Stimulated activated CD8-positive, alpha-beta memory T cell treated with anti-CD3 and anti-CD28 coated beads, Interleukin-2, amount 100 ng/mL, for 1 hour (primary cell): ENCODE data around the gene TFR2.

Source experiments
- DNase-seq, 2 donors: peaks; one replicate each; pipeline ENCODE4 v3.0.0-alpha.2; 2020; ENCODE audit warnings: low read depth in 2 of 2

Gene TFR2

GRCh38 chr7:100586266-100587025 lies 54.9 kb downstream of the TFR2 start, which contains the start of gene FBXO24:
Gene FBXO24, plus strand, starts transcription at chr7:100586328. Its CDS starts 298 bp downstream, at chr7:100586626.
- peak; percentile 98 for DNase-seq

DNA sequence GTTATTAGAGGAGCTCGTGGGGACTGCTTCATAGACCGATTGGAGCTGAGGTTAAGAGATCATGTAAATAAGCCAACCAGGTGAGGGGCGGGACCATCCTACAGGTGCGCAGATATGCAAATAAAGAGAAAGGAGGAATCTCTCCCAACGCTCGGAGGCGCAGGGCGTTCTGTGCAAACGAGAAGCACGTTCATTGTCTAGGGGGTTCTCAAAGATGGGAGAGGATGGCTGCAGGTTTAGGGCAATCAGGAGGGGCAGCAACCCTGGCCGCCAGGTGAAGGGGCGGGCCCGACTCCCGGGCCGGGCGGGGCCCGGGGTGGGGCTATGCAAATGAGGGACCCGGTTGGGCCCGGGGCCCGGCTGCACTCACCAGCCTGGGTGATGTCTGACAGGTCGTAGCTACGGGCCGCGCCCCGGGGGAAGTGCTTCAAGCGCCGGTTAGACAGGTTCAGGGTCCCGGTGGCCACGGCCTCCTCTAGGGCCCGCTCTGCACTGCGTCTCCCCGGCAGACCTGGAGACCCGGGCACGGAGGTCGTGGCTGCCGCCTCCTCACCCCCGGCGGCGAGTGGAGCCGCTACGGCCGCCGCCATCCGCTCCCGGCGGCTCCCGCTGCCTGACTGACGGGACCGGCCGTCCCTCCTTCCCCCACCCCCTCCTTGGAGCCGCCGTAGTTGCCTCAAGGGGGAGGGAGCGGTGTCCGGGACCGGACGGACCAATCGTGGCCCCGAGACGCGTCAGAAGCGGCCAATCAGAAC lies 55.7 kb downstream of the TFR2 start, which contains the start of gene LRCH4:
Gene LRCH4, minus strand, starts transcription at position 619 of the 755 bp plus-strand sequence. Its CDS starts 29 bp downstream, at position 590.
- DNase-seq = no peak

GRCh38 chr7:100584683-100585510 lies 56.5 kb downstream of the TFR2 start:
- no peak for DNase-seq

DNA sequence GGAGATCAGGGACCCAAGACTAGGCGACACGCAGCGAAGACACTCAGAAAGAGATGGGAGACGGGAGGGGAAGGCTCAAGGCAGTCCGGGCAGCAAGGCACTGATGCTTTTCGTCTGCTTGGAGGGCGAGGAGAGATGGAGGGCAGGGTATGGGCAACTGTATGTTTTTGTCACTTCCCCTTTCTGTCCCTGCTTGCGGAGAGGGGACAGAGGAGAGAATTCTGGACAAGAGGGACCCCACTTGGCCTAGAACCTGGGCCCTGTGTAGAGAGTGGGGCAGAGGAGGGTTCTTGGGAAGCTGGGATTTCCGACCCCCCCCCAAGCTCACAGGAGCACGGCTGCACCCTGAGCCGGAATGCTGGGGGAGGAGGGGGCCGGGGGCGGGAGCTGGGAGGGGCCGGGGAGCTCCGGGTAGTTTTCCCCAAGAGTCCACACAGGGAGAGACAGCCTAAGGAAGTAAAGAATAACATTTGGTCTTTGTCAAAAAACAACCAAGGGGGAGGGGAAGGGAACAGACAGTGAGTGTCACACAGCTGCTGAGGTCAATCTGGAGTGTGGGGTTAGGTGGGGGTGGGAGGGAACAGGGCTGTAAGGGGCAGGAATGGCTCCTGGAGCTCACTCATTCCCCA lies 57.2 kb downstream of the TFR2 start:
- no peak for DNase-seq

DNA sequence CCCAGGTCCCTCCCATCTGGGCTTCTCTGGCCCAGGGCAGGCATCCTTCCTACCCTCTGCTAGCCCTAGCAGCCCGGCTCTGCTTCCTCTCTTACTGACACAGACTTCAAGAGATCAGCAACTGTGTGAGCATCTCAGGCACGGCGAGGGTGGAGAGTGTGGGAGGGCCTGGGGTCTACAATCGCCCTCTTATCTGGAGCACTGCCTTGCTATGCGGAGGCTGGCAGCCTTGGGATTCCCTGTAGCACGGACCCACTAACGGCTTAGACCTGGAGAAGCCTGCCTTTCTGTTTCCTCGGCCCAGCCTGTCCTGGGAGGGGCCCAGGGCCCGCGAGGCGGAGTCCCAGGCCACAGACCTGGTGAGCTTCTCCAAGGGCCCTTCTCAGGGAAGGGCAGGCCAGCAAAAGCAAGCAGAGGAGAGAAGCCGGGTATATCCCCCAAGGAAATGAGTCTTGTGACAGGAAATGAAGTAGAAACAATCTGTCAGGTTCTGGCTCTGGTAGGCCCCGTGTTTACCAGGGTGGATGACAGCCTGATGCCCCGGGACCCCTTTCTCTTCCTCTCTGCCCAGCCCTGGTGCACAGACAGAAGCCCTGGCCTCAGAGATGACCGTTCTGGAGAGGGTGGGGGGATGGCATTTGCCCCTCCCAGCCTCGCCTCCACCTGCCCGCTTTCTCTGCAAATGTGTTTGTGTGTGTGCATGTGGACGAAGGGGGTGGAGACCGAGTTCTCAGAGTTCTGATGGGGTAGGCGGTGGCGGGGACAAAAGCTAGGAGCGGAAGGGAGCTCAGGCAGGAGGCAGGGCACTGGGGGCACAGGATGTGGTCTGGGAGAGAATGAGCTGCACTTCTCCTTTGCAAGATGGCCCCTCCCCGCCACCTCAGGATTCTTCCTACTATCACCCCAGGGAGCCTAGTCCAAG lies 58.0 kb downstream of the TFR2 start:
- no peak for DNase-seq

GRCh38 chr7:100582650-100583049 lies 58.7 kb downstream of the TFR2 start:
- DNase-seq = no peak

- DNase-seq = no peak
Observed at GRCh38 chr7:100582041-100582579, 59.2 kb downstream of the TFR2 start.

DNA sequence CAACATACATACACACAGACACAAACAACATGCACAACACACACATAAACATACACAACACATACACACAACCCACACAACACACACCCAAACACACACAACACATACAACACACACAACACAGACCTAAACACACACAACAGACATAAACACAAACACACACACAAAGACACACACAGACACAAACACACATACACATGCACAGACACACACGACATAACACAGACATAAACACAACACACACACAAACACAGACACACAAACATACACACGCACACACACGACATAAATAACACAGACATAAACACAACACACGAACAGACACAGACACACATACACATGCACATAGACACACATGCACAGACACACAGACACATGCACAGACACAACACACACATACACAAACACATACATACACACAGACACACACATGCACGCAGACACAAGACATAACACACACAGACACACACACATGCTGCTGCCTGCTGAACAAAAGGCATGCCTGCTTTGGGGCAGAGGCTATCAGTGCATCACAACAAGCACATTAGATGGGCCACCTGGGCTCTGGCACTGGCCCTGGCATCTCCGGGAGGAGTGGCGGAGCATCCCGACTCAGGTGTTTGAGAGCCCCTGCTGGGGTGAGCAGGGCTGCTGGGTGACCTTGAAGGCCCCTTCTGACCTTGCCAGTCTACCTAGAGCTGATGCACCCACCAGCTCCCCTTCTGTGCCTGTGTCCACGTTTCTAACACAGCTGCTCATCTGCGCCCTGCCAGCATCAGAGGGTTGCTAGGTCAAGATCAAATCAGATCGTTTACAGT lies 60.7 kb downstream of the TFR2 start:
- DNase-seq = no peak

DNA sequence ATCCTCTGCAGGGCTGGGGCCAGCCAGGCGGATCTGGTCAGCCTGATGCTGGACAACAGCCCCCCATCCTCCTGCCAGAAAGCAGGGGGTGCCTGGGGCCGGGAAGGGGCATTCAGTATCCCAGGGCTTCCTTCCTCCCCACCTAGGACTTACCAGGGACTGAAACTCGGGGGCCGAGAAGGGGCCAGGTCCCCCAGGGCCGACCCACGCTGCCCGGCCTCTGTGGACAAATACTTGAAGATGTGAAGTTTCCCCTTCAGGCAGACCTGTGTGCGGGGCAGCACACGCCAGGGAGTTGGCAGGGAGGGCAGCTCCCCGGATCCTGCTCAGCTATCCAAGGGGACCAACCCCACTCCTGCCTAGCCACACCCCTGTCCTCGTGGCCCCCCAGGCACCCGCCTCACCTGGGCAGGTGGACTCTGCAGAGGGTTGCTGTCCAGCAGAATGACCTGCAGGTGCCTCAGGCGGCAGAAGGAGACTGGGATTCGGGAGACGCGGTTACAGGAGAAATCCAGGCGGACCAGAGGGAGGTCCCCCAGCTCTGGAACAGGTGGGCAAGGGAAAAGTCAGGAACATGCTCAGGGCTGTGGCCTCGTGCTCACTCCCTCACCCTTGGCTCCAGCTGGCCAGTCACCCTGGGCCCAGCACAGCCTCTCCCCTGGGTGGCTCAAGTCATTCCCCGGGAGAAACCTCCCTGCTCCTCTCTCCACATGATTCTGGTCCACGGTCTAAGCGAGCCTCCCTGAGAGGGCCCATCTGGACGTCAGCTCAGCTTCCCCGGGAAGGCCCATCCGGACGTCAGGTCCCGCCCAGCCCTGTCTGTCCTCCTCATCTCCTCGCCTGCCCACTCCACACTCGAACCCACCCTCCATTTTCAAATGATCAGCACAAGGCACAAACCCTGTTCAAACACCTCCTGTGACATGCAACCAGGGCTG lies 62.8 kb downstream of the TFR2 start:
- DNase-seq = no peak

DNA sequence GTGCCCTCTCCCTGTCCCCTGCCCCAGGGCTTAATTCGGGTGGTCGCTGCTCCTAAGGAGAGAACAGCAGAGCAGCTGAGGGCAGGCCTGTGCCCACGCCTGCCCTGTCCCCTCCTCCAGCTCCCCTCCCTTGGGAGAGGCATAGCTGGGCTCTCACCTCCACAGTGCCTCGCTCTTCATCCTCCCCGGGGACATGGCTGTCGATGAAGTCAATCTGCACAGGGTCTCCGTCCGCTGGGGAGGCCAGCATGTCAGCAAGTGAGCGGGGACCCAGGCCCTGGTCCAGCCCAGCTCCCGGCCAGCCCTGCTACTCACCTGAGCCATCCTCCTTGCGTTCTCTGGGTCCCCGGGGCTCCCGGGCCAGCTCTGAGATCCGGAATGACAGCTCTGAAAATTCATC lies 63.8 kb downstream of the TFR2 start:
- DNase-seq = no peak

GRCh38 chr7:100577103-100577502 lies 64.2 kb downstream of the TFR2 start:
- DNase-seq = no peak

- DNase-seq = no peak
Observed at GRCh38 chr7:100576384-100576993, 64.9 kb downstream of the TFR2 start.

DNA sequence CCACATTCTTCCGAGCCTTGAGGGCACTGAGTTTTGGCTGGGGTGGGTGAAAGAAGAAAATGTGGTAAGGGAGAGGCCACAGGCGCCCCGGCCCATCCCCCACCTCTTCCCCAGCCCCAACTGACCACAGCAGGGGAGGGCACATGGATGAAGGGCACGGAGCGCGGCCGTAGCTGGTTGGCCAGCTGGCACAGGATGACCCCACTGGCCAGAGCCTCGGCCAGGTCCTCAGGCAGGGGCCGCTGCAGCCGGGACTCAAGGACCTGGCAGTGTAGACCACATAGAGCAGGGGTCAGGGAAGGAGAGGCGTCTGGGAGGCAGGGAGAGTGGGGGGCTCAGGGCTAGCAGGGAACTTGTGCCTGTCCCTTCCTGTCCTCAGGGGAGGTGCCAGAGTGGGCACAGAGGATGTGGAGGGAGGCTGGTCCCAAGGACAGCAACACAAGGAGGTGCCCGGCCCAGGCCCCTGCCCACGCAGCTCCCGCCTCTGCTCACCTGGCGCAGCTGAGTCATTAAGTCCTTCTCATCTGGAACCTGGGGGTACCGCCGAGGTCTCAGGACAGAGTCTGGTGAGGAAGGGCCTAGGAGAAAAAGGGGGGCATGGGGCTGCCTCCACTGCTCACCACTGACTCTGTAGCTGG lies 65.5 kb downstream of the TFR2 start:
- DNase-seq = no peak

- DNase-seq = no peak
Observed at GRCh38 chr7:100575206-100575631, 66.1 kb downstream of the TFR2 start.

DNA sequence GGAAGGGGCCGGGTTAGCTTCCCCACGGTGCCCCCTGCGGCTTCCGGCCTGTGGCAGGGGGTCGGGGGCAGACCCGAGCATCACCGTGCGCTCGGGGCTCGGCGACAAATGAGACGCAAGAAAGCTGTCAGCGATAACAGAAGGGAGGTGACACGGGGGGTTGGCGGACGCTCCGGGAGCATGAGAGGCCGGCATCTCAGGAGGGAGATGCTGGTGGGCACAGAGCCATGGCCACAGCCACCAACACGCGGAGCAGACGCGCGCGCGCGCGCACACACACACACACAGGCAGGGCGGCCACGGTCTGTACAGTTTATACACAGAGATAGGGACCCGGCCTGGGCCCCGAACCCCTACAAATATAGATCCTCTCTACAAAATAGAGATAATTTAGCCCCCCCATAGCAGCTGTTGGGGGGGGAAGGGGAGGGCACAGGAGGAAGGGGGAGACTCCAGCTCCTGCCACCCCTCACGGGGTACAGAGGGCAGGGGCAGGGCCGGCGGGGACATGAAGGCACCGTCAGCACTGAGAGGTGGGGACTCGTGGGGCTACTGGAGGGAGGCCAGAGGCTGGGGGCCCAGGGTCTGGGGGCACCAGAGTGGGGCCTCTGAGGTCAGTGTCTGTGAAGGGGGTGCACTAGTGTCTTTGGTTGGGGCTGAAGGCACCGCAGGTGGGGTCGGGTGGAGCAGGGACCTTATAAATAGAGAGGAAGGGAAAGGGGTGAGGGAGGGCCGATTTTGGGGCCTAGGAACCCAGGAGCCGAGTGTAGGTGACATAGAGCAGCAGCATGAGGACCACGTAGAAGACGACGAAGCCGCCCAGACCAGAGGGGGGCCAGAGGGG lies 66.8 kb downstream of the TFR2 start:
- DNase-seq = no peak

DNA sequence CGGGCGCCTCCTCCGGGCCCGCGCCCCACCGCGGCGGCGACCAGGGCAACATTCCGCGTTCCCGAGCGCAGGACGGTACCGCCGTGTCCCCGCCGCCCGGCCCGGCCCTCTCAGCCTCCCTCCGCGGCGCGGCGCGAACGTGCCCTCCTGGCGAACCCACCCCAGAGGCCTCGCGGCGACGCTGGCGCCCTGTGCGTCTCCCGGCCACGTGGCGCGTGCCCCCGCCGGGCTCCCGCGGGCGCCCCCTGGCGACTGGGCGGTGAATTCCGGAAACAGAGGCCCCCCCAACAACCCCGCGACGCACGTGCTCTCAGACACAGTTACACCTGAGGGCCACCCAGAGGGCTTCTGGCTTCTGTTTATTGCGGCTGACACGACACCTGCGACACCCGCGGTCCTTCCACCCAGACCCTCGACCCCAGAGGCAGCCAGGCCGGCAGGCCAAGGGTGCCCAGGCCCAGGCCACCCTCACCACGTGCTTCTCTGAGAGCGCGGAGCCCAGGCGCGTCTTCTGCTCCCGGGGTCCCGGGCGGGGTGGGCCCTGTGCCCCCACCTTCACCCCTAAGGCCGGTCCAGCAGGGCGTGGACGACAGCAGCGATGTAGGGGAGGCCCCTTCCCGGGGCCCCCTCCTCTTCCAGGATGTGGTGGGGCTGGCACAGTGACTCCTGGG lies 67.5 kb downstream of the TFR2 start, which contains the start of gene SAP25:
Gene SAP25, minus strand, starts transcription at position 210 of the 671 bp plus-strand sequence. Its CDS starts 158 bp downstream, at position 52.
- no peak for DNase-seq
